ENCODE results near the gene MARCHF4. TPM values are rescaled to one million over a fixed set of nuclear protein-coding genes. Genes with fewer than 3 reads are reported as not detected.

The MARCHF4 gene
- total RNA-seq, 2 donors from 2014 or later = 0.08 TPM; not detected in 1

- no peak for TF ChIP-seq CTCF (IDR thresholded peaks at IDR 0.05)
- H3K36me3 ChIP-seq = peaks cover 7% of the 10 kb centered on the region
- H3K9me3 ChIP-seq = no peaks in the 10 kb centered on the region
- DNase-seq (ENCODE audit: low spot score) = no peak
- H3K4me1 ChIP-seq = peaks cover 0 to 16% of the 10 kb centered on the region in 2 donors
- no peak overlapping the region for H3K4me3 ChIP-seq
- H3K27ac ChIP-seq = no peak overlapping the region
- H3K27me3 ChIP-seq = no peaks in the 10 kb centered on the region
These were observed 42.6 kb upstream of the MARCHF4 start for GRCh38 chr2:216414772-216415319.

GRCh38 chr2:216413882-216414281, 41.6 kb upstream of the MARCHF4 start:
- no peaks in the 10 kb centered on the region for H3K9me3 ChIP-seq
- peaks cover 7% of the 10 kb centered on the region for H3K36me3 ChIP-seq
- no peak for DNase-seq (ENCODE audit: low spot score)
- no peak overlapping the region for H3K27ac ChIP-seq
- peaks cover 0 to 16% of the 10 kb centered on the region in 2 donors for H3K4me1 ChIP-seq
- H3K4me3 ChIP-seq = no peak overlapping the region
- no peak for TF ChIP-seq CTCF (IDR thresholded peaks at IDR 0.05)
- no peaks in the 10 kb centered on the region for H3K27me3 ChIP-seq

- peak; percentile 99 for DNase-seq (ENCODE audit: low spot score)
- no peaks in the 10 kb centered on the region for H3K9me3 ChIP-seq
- peaks cover 7% of the 10 kb centered on the region for H3K36me3 ChIP-seq
These were observed 40.0 kb upstream of the MARCHF4 start, which contains the start of gene SMARCAL1 for GRCh38 chr2:216412022-216412999. Gene SMARCAL1, plus strand, starts transcription at chr2:216412484. Its CDS starts 2,221 bp downstream, at chr2:216414705.

GRCh38 chr2:216410550-216410949, 38.3 kb upstream of the MARCHF4 start:
- Histone ChIP-seq H3K4me3 (no peak overlapping the region), H3K36me3 (peaks cover 7% of the 10 kb centered on the region), H3K9me3 (no peaks in the 10 kb centered on the region), H3K27me3 (no peaks in the 10 kb centered on the region), H3K4me1 (peaks cover 0 to 12% of the 10 kb centered on the region in 2 donors), H3K27ac (no peak overlapping the region)
- TF ChIP-seq CTCF (IDR thresholded peaks at IDR 0.05) = no peak
- no peak for DNase-seq (ENCODE audit: low spot score)

More at GRCh38 chr2:216412022-216412999, 40.0 kb upstream of the MARCHF4 start, which contains the start of gene SMARCAL1:
- H3K4me3 ChIP-seq = peak within 1 kb of the TSS; percentile 70 to 75
- TF ChIP-seq CTCF (IDR thresholded peaks at IDR 0.05) = no peak
- peak within 1 kb of the TSS; percentile 96 to 98 for H3K27ac ChIP-seq
- H3K27me3 ChIP-seq = no peaks in the 10 kb centered on the region
- peaks cover 0 to 16% of the 10 kb centered on the region in 2 donors for H3K4me1 ChIP-seq

GRCh38 chr2:216408426-216409290, 36.4 kb upstream of the MARCHF4 start:
- no peaks in the 10 kb centered on the region for H3K27me3 ChIP-seq
- H3K4me3 ChIP-seq = no peak overlapping the region
- H3K9me3 ChIP-seq = no peaks in the 10 kb centered on the region
- H3K27ac ChIP-seq = no peak overlapping the region
- H3K4me1 ChIP-seq = peaks cover 0 to 12% of the 10 kb centered on the region in 2 donors
- TF ChIP-seq CTCF (IDR thresholded peaks at IDR 0.05) = no peak
- H3K36me3 ChIP-seq = no peaks in the 10 kb centered on the region
- DNase-seq (ENCODE audit: low spot score) = no peak

Data from right atrium auricular region (tissue), 2 donors.